GM12878 (cell line): ENCODE measurements around the gene ASB6. TPM values are rescaled to one million over a fixed set of nuclear protein-coding genes. Genes with fewer than 3 reads are reported as not detected.

Source experiments
- ATAC-seq: fragments of 200-7000 bp; cut with Tn5 transposase; 3 replicates; pipeline ENCODE4 v1.9.1; 2020; ENCODE audit warnings: mild to moderate bottlenecking, moderate library complexity
- BruUV-seq: library from RNA; stranded (reverse); fragments of 400-500 nt; replicated peaks from 2 replicates; lab custom pipeline; 2021; lab: Mats Ljungman, UMichigan
- CTCF ChIA-PET: fragments of 300-600 bp; sonication (Branson Sonifier 250); formaldehyde crosslinking; extraction: SDS; loops from one replicate; lab custom pipeline; 2021; ENCODE audit warnings: inconsistent platforms; lab: Yijun Ruan, JAX
- POLR2A ChIA-PET: fragments of 350-600 bp; formaldehyde crosslinking; extraction: SDS; loops from one replicate; lab custom pipeline; 2021; ENCODE audit warnings: inconsistent platforms; lab: Charles Lee
- RAD21 ChIA-PET: fragments of 300-600 bp; sonication (Branson Sonifier 250); formaldehyde crosslinking; loops from one replicate; lab custom pipeline; 2023; ENCODE audit warnings: antibody characterized with exemption; ENCODE audit not compliant: unreplicated experiment; lab: Charles Lee
- SMC1A ChIA-PET: fragments of 300-600 bp; sonication (Branson Sonifier 250); formaldehyde crosslinking; loops from one replicate; lab custom pipeline; 2023; ENCODE audit not compliant: unreplicated experiment, uncharacterized antibody; lab: Charles Lee
- DNase-seq: peaks from one replicate; pipeline ENCODE4 v3.0.0-alpha.2; 2011; ENCODE audit warnings: low read depth, low spot score
- FAIRE-seq: peaks from 3 replicates; lab custom pipeline; 2011; peaks lifted over from hg19 to GRCh38; lab: Jason Lieb, UNC
- H2AFZ ChIP-seq: 2 replicates; pipeline ENCODE4 v1.6.0; 2011; ENCODE audit warnings: low read depth, low read length, control low read depth; ENCODE audit not compliant: control insufficient read depth
- H3K27ac ChIP-seq: 2 replicates; pipeline ENCODE4 v1.5.1; 2011; ENCODE audit warnings: control low read depth; ENCODE audit not compliant: control insufficient read depth, insufficient read depth
- H3K27me3 ChIP-seq, 2 experiments: replicated peaks in 1 of 2; 2 replicates each; pipeline versions ENCODE4 v1.6.0 to v1.6.1; 2011; ENCODE audit warnings: low read length in 1 of 2; ENCODE audit not compliant: control insufficient read depth in 2 of 2, insufficient read depth in 2 of 2
- H3K36me3 ChIP-seq, 2 experiments: 2 replicates each; pipeline ENCODE4 v1.5.1; 2011; ENCODE audit warnings: low read length in 1 of 2; ENCODE audit not compliant: control insufficient read depth in 2 of 2, insufficient read depth in 2 of 2
- H3K4me1 ChIP-seq: 2 replicates; pipeline ENCODE4 v1.6.1; 2011; ENCODE audit warnings: mild to moderate bottlenecking, low read length, moderate library complexity, mixed read lengths; ENCODE audit not compliant: control insufficient read depth, insufficient read depth
- H3K4me2 ChIP-seq: 2 replicates; pipeline ENCODE4 v1.6.0; 2011; ENCODE audit warnings: control low read depth; ENCODE audit not compliant: control insufficient read depth, insufficient read depth
- H3K4me3 ChIP-seq: fragments of 200-600 bp; sonication (generic); 2 replicates; pipeline ENCODE4 v1.5.1; 2016
- H3K79me2 ChIP-seq: 2 replicates; pipeline ENCODE4 v1.6.0; 2011; ENCODE audit warnings: low read length; ENCODE audit not compliant: control insufficient read depth, insufficient read depth
- H3K9ac ChIP-seq: 2 replicates; pipeline ENCODE4 v1.8.0; 2011; ENCODE audit warnings: low read length, control low read depth, mixed read lengths; ENCODE audit not compliant: control insufficient read depth, insufficient read depth
- H3K9me3 ChIP-seq: replicated peaks from 3 replicates; pipeline ENCODE4 v1.5.1; 2011; ENCODE audit warnings: mild to moderate bottlenecking, low read length; ENCODE audit not compliant: control insufficient read depth, insufficient read depth
- H4K20me1 ChIP-seq: 2 replicates; pipeline ENCODE4 v1.6.0; 2011; ENCODE audit not compliant: control insufficient read depth, insufficient read depth
- ASH2L ChIP-seq: fragments of 300-600, 200-600 bp; sonication (generic); IDR thresholded peaks from 2 replicates; pipeline ENCODE4 v1.6.1; 2017; ENCODE audit warnings: low read depth, mild to moderate bottlenecking, borderline replicate concordance
- BHLHE40 ChIP-seq, 2 experiments: fragments of 450-650 bp in 1 of 2; IDR thresholded peaks; 2 replicates each; pipeline ENCODE4 v1.6.1; 2011 to 2017; ENCODE audit warnings: low read depth in 2 of 2, borderline replicate concordance in 1 of 2, improper control_type of control experiment in 1 of 2, low read length in 1 of 2, mild to moderate bottlenecking in 1 of 2
- CBFB ChIP-seq: IDR thresholded peaks from 2 replicates; pipeline ENCODE4 v1.6.1; 2016; ENCODE audit warnings: antibody characterized with exemption, low read depth
- DPF2 ChIP-seq: fragments of 450-650 bp; IDR thresholded peaks from 2 replicates; pipeline ENCODE4 v1.6.1; 2017; ENCODE audit warnings: mild to moderate bottlenecking
- EGR1 ChIP-seq, 2 experiments: IDR thresholded peaks; 1 replicate in 1 of 2; 2 replicates in 1 of 2; pipeline ENCODE4 v1.6.1; 2011 to 2012; ENCODE audit warnings: low read depth in 2 of 2, low read length in 2 of 2, borderline replicate concordance in 1 of 2, mild to moderate bottlenecking in 1 of 2, moderate library complexity in 1 of 2
- NBN ChIP-seq: fragments of 450-650 bp; IDR thresholded peaks from 2 replicates; pipeline ENCODE4 v1.6.1; 2016
- NFYA ChIP-seq: IDR thresholded peaks from 2 replicates; pipeline ENCODE4 v1.6.1; 2011; ENCODE audit warnings: low read depth, mild to moderate bottlenecking, low read length, improper control_type of control experiment, borderline replicate concordance
- POU2F2 ChIP-seq: IDR thresholded peaks from 3 replicates; pipeline ENCODE4 v1.6.1; 2011; ENCODE audit warnings: low read depth, mild to moderate bottlenecking, low read length, borderline replicate concordance
- RBBP5 ChIP-seq: fragments of 200-600 bp; sonication (generic); conservative IDR thresholded peaks from 2 replicates; pipeline ENCODE4 v1.6.1; 2016
- RFX5 ChIP-seq: IDR thresholded peaks from 2 replicates; pipeline ENCODE4 v1.6.1; 2011; ENCODE audit warnings: low read depth, low read length, improper control_type of control experiment
- SIX5 ChIP-seq: IDR thresholded peaks from 2 replicates; pipeline ENCODE4 v1.6.1; 2011; ENCODE audit warnings: mild to moderate bottlenecking, low read depth, low read length, moderate library complexity; ENCODE audit not compliant: severe bottlenecking
- TARDBP ChIP-seq: IDR thresholded peaks from 2 replicates; pipeline ENCODE4 v1.6.1; 2016; ENCODE audit warnings: borderline replicate concordance
- ZBED1 ChIP-seq: IDR thresholded peaks from 2 replicates; pipeline ENCODE4 v1.6.1; 2016; ENCODE audit warnings: borderline replicate concordance
- ZNF622 ChIP-seq: fragments of 450-650 bp; IDR thresholded peaks from 2 replicates; pipeline ENCODE4 v1.6.1; 2017; ENCODE audit warnings: mild to moderate bottlenecking, inconsistent platforms
- WGBS: methylation state at CpG from one replicate; pipeline ENCODE4 v1.1.6; 2016; ENCODE audit warnings: low lambda C conversion rate; ENCODE audit not compliant: insufficient replicate concordance, insufficient coverage; ENCODE audit errors: missing lambda C conversion rate; 5-methylcytosine and 5-hydroxymethylcytosine counted together
- in situ Hi-C: fragments of 300-500 bp; cut with MboI; formaldehyde crosslinking; loops from 9 replicates; pipeline ENCODE4 v1.14.3; 2018; ENCODE audit warnings: mixed read lengths
- intact Hi-C: fragments of 100-400 bp; cut with micrococcal nuclease; formaldehyde crosslinking; loops from one replicate; pipeline ENCODE4 v1.14.2; 2022; ENCODE audit not compliant: unreplicated experiment
- polyA plus RNA-seq, 11 experiments: library from polyadenylated mRNA; depleted of rRNA in 4 of 11; unstranded in 6 of 11; stranded (reverse) in 5 of 11; fragments of >200 nt; fragmentation: Nextera tagmentation in 4 of 11; fragmentation: Illumina TruSeq in 1 of 11; extraction: Ambion mirVana in 4 of 11; extraction: Trizol in 1 of 11; gene quantifications; 1 replicate in 1 of 11; 2 replicates in 10 of 11; pipeline versions ENCODE4 v1.2.1 to v1.2.3, GENCODE V29; 2011 to 2016; ENCODE audit warnings: inconsistent platforms in 2 of 11, missing spikeins in 2 of 11, low read depth in 1 of 11
- total RNA-seq, 4 experiments: library from RNA; depleted of rRNA in 3 of 4; stranded (reverse); fragments of >200 nt in 3 of 4; fragmentation: Illumina TruSeq in 1 of 4; extraction: Trizol in 1 of 4; gene quantifications; 2 replicates each; pipeline versions ENCODE4 v1.2.1 to v1.2.3, GENCODE V29; 2013 to 2021
- TF ChIP-seq, protein P1 (sequence below): fragments of 450-650 bp; IDR thresholded peaks from 2 replicates; pipeline ENCODE4 v1.6.1; 2018; ENCODE audit warnings: mild to moderate bottlenecking, low read depth, moderate library complexity; ENCODE audit not compliant: partially characterized antibody

Gene ASB6
- total and polyA plus RNA-seq, 10 of the 15 experiments (the other 5 are each of a cell fraction or from before 2014, with no cell fraction given): 0.80 to 18.2 (median 9.9) TPM

DNA sequence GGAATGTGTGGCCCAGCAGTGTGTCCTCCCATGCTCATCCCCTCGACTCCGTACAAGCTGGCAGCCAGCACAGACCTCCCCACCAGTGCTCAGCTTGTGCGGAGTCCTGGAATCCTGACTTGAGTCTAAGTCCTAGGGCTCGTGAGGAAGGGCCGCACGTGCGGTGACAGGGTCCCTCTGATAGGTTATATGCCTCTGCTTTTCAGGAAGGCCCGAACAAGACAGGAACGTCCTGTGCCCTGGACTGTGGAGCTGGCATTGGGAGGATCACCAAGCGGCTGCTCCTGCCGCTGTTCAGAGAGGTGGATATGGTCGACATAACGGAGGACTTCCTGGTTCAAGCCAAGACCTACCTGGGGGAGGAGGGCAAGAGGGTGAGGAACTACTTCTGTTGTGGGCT is 8.1 kb downstream of the ASB6 start:
- intact Hi-C loops (no loop called here), in situ Hi-C loops (no loop called here)
- no peak overlapping the region for H3K9ac ChIP-seq
- no TSS peak for BruUV-seq
- no peaks in the 10 kb centered on the region; the same call in 1 of the 2 replicates for H4K20me1 ChIP-seq
- ChIA-PET RAD21 (no interaction called here), SMC1A (no interaction called here), CTCF (interaction anchor here (0.6 to 1.0 kb wide), 2 partner anchors 9 to 1347 kb away, joined by 3 to 4 read pairs; no protein-coding TSS in a partner anchor), POLR2A (no interaction called here)
- H3K4me2 ChIP-seq: no peak overlapping the region
- no peaks in the 10 kb centered on the region for H3K9me3 ChIP-seq
- H3K27ac ChIP-seq: no peak overlapping the region
- DNase-seq: no peak
- no peak for ATAC-seq
- H3K36me3 ChIP-seq: peaks cover 20 to 39% of the 10 kb centered on the region in 2 experiments; a peak in 3 of 4 replicates
- H3K79me2 ChIP-seq: peaks cover 27% of the 10 kb centered on the region
- no peaks in the 10 kb centered on the region for H3K27me3 ChIP-seq
- H2AFZ ChIP-seq: no peak overlapping the region
- WGBS: 90% methylated on average over 13 of the region's 13 CpGs
- TF ChIP-seq NFYA (no peak), ZNF622 (no peak), POU2F2 (no peak), CBFB (no peak), ZBED1 (no peak), SIX5 (no peak), BHLHE40 (IDR thresholded peaks at IDR 0.05; ENCODE audit: borderline replicate concordance in 1 of 2, low read depth in 2 of 2, low read length in 1 of 2) (no peak), ASH2L (no peak), DPF2 (no peak), TARDBP (no peak), EGR1 (IDR thresholded peaks at IDR 0.05; ENCODE audit: borderline replicate concordance in 1 of 2, low read depth in 2 of 2, low read length in 2 of 2) (no peak), RBBP5 (no peak), NBN (no peak), RFX5 (no peak)
- TF ChIP-seq, protein P1, sequence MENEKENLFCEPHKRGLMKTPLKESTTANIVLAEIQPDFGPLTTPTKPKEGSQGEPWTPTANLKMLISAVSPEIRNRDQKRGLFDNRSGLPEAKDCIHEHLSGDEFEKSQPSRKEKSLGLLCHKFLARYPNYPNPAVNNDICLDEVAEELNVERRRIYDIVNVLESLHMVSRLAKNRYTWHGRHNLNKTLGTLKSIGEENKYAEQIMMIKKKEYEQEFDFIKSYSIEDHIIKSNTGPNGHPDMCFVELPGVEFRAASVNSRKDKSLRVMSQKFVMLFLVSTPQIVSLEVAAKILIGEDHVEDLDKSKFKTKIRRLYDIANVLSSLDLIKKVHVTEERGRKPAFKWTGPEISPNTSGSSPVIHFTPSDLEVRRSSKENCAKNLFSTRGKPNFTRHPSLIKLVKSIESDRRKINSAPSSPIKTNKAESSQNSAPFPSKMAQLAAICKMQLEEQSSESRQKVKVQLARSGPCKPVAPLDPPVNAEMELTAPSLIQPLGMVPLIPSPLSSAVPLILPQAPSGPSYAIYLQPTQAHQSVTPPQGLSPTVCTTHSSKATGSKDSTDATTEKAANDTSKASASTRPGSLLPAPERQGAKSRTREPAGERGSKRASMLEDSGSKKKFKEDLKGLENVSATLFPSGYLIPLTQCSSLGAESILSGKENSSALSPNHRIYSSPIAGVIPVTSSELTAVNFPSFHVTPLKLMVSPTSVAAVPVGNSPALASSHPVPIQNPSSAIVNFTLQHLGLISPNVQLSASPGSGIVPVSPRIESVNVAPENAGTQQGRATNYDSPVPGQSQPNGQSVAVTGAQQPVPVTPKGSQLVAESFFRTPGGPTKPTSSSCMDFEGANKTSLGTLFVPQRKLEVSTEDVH: no peak
- no peak for FAIRE-seq
- 0 out of 2 replicates have a peak, but pooled peaks cover 4% of the 10 kb centered on the region for H3K4me1 ChIP-seq
- H3K4me3 ChIP-seq: no peak overlapping the region
